Mucosa of rectum (tissue), 2 donors: ENCODE data around the gene TTC23.

Experiments used
- H3K27ac ChIP-seq, 2 donors: one replicate each; pipeline ENCODE4 v1.7.0; 2013; ENCODE audit warnings: inconsistent platforms in 2 of 2, low read depth in 2 of 2, low read length in 2 of 2
- H3K27me3 ChIP-seq, 2 donors: one replicate each; pipeline ENCODE4 v1.7.0; 2013; ENCODE audit warnings: low read length in 2 of 2; ENCODE audit not compliant: control insufficient read depth in 2 of 2, insufficient read depth in 2 of 2
- H3K36me3 ChIP-seq, 2 donors: one replicate each; pipeline ENCODE4 v1.7.0; 2013; ENCODE audit warnings: low read length in 2 of 2; ENCODE audit not compliant: control insufficient read depth in 2 of 2, insufficient read depth in 2 of 2
- H3K4me1 ChIP-seq, 2 donors: one replicate each; pipeline ENCODE4 v1.7.0; 2013; ENCODE audit warnings: low read length in 2 of 2, mild to moderate bottlenecking in 1 of 2; ENCODE audit not compliant: control insufficient read depth in 2 of 2, insufficient read depth in 2 of 2
- H3K4me3 ChIP-seq, 2 donors: one replicate each; pipeline ENCODE4 v1.7.0; 2013; ENCODE audit warnings: low read length in 2 of 2
- H3K9ac ChIP-seq, 2 donors: one replicate each; pipeline ENCODE4 v1.7.0; 2013; ENCODE audit warnings: low read length in 2 of 2, low read depth in 1 of 2, mild to moderate bottlenecking in 1 of 2
- H3K9me3 ChIP-seq, 2 donors: one replicate each; pipeline ENCODE4 v1.7.0; 2013; ENCODE audit warnings: low read length in 2 of 2; ENCODE audit not compliant: control insufficient read depth in 2 of 2
- donor health status: healthy.
- donor health status: Normal muscosa, but diverticular disease.

The TTC23 gene

GRCh38 chr15:99180964-99181306 is 68.4 kb downstream of the TTC23 start:
- H3K9ac ChIP-seq = no peak overlapping the region
- no peaks in the 10 kb centered on the region for H3K9me3 ChIP-seq
- peaks cover 4 to 5% of the 10 kb centered on the region in 2 donors for H3K36me3 ChIP-seq
- no peaks in the 10 kb centered on the region for H3K27me3 ChIP-seq
- H3K4me1 ChIP-seq = no peaks in the 10 kb centered on the region
- H3K27ac ChIP-seq = no peak overlapping the region
- H3K4me3 ChIP-seq = no peak overlapping the region

GRCh38 chr15:99180086-99180963 is 69.1 kb downstream of the TTC23 start:
- Histone ChIP-seq H3K4me3 (no peak overlapping the region), H3K9me3 (no peaks in the 10 kb centered on the region), H3K4me1 (no peaks in the 10 kb centered on the region), H3K36me3 (peaks cover 4 to 5% of the 10 kb centered on the region in 2 donors), H3K27ac (no peak overlapping the region), H3K27me3 (no peaks in the 10 kb centered on the region), H3K9ac (no peak overlapping the region)

- H3K9me3 ChIP-seq = no peaks in the 10 kb centered on the region
- peaks cover 11 to 15% of the 10 kb centered on the region in 2 donors for H3K36me3 ChIP-seq
- H3K27me3 ChIP-seq = no peaks in the 10 kb centered on the region
- no peak overlapping the region for H3K27ac ChIP-seq
- H3K4me1 ChIP-seq = no peaks in the 10 kb centered on the region
- H3K4me3 ChIP-seq = no peak overlapping the region
- H3K9ac ChIP-seq = no peak overlapping the region
Observed at GRCh38 chr15:99177679-99178078, 71.7 kb downstream of the TTC23 start.

- Histone ChIP-seq H3K9ac (no peak overlapping the region), H3K27ac (no peak overlapping the region), H3K36me3 (peaks cover 11 to 15% of the 10 kb centered on the region in 2 donors), H3K27me3 (no peaks in the 10 kb centered on the region), H3K4me3 (no peak overlapping the region), H3K9me3 (no peaks in the 10 kb centered on the region), H3K4me1 (no peaks in the 10 kb centered on the region)
Observed at GRCh38 chr15:99176757-99177156, 72.6 kb downstream of the TTC23 start.

GRCh38 chr15:99174567-99175395 is 74.6 kb downstream of the TTC23 start:
- H3K4me3 ChIP-seq = no peak overlapping the region
- no peaks in the 10 kb centered on the region for H3K9me3 ChIP-seq
- peak overlapping the region in 1 of 2 donors; percentile 43 for H3K27ac ChIP-seq
- H3K9ac ChIP-seq = no peak overlapping the region
- no peaks in the 10 kb centered on the region for H3K27me3 ChIP-seq
- H3K36me3 ChIP-seq = peaks cover 11 to 23% of the 10 kb centered on the region in 2 donors
- H3K4me1 ChIP-seq = no peaks in the 10 kb centered on the region

- H3K9me3 ChIP-seq = no peaks in the 10 kb centered on the region
- H3K27ac ChIP-seq = no peak overlapping the region
- H3K36me3 ChIP-seq = peaks cover 7 to 21% of the 10 kb centered on the region in 2 donors
- H3K4me1 ChIP-seq = no peaks in the 10 kb centered on the region
- H3K27me3 ChIP-seq = no peaks in the 10 kb centered on the region
- no peak overlapping the region for H3K9ac ChIP-seq
- no peak overlapping the region for H3K4me3 ChIP-seq
Observed at GRCh38 chr15:99172989-99173388, 76.4 kb downstream of the TTC23 start.

GRCh38 chr15:99172171-99172570 is 77.2 kb downstream of the TTC23 start:
- H3K4me1 ChIP-seq = no peaks in the 10 kb centered on the region

GRCh38 chr15:99170476-99171065 is 78.8 kb downstream of the TTC23 start:
- Histone ChIP-seq H3K27ac (peak overlapping the region in 1 of 2 donors; percentile 71), H3K4me3 (no peak overlapping the region), H3K4me1 (no peaks in the 10 kb centered on the region), H3K36me3 (peaks cover 7 to 32% of the 10 kb centered on the region in 2 donors), H3K9me3 (no peaks in the 10 kb centered on the region), H3K27me3 (no peaks in the 10 kb centered on the region), H3K9ac (no peak overlapping the region)

More at GRCh38 chr15:99172171-99172570, 77.2 kb downstream of the TTC23 start:
- H3K9ac ChIP-seq = no peak overlapping the region
- H3K9me3 ChIP-seq = no peaks in the 10 kb centered on the region
- peaks cover 7 to 26% of the 10 kb centered on the region in 2 donors for H3K36me3 ChIP-seq
- H3K27ac ChIP-seq = no peak overlapping the region
- H3K4me3 ChIP-seq = no peak overlapping the region
- no peaks in the 10 kb centered on the region for H3K27me3 ChIP-seq

GRCh38 chr15:99169769-99170311 is 79.5 kb downstream of the TTC23 start:
- H3K27ac ChIP-seq = peak overlapping the region; percentile 64 to 71
- H3K36me3 ChIP-seq = peaks cover 7 to 29% of the 10 kb centered on the region in 2 donors
- no peak overlapping the region for H3K9ac ChIP-seq
- H3K27me3 ChIP-seq = no peaks in the 10 kb centered on the region
- no peaks in the 10 kb centered on the region for H3K4me1 ChIP-seq
- no peak overlapping the region for H3K4me3 ChIP-seq
- H3K9me3 ChIP-seq = no peaks in the 10 kb centered on the region
